MM.1S (cell line): ENCODE results near the gene GAS5.

Experiments used
- DNase-seq: peaks from one replicate; pipeline ENCODE4 v3.0.0-alpha.2; 2015
- H2AFZ ChIP-seq: fragments of 300-600 bp; sonication (generic); 2 replicates; pipeline ENCODE4 v1.6.0; 2016; ENCODE audit warnings: antibody characterized with exemption, low read length
- H3F3A ChIP-seq: fragments of 300-600 bp; sonication (generic); 2 replicates; pipeline ENCODE4 v1.6.1; 2016; ENCODE audit warnings: mild to moderate bottlenecking, antibody characterized with exemption, low read length, moderate library complexity, mixed read lengths; ENCODE audit not compliant: insufficient read depth
- H3K27ac ChIP-seq: fragments of 300-600 bp; sonication (generic); 2 replicates; pipeline ENCODE4 v1.5.1; 2016; ENCODE audit warnings: mild to moderate bottlenecking, low read length
- H3K27me3 ChIP-seq: fragments of 300-600 bp; sonication (generic); replicated peaks from 2 replicates; pipeline ENCODE4 v1.6.0; 2016; ENCODE audit warnings: low read length; ENCODE audit not compliant: insufficient read depth
- H3K36me3 ChIP-seq: fragments of 300-600 bp; sonication (generic); replicated peaks from 2 replicates; pipeline ENCODE4 v1.6.1; 2016; ENCODE audit warnings: mild to moderate bottlenecking, low read length, mixed read lengths; ENCODE audit not compliant: insufficient read depth
- H3K4me1 ChIP-seq: fragments of 300-600 bp; sonication (generic); 2 replicates; pipeline ENCODE4 v1.6.1; 2016; ENCODE audit warnings: low read length, mixed read lengths
- H3K4me2 ChIP-seq: fragments of 300-600 bp; sonication (generic); 2 replicates; pipeline ENCODE4 v1.6.0; 2016; ENCODE audit warnings: low read depth, low read length
- H3K4me3 ChIP-seq: fragments of 300-600 bp; sonication (generic); 2 replicates; pipeline ENCODE4 v1.5.1; 2016; ENCODE audit warnings: low read length, mixed read lengths
- H3K79me2 ChIP-seq: fragments of 300-600 bp; sonication (generic); 2 replicates; pipeline ENCODE4 v1.6.1; 2016; ENCODE audit warnings: mixed run types, low read length, mixed read lengths
- H3K9ac ChIP-seq: fragments of 300-600 bp; sonication (generic); 2 replicates; pipeline ENCODE4 v1.6.1; 2016; ENCODE audit warnings: low read length, mixed read lengths
- H3K9me2 ChIP-seq: fragments of 300-600 bp; sonication (generic); replicated peaks from 2 replicates; pipeline ENCODE4 v1.6.1; 2016; ENCODE audit warnings: mild to moderate bottlenecking, low read length, mixed read lengths; ENCODE audit not compliant: insufficient read depth
- H3K9me3 ChIP-seq: fragments of 300-600 bp; sonication (generic); replicated peaks from 2 replicates; pipeline ENCODE4 v1.6.1; 2016; ENCODE audit warnings: mild to moderate bottlenecking, low read length, mixed read lengths; ENCODE audit not compliant: insufficient read depth
- H4K20me1 ChIP-seq: fragments of 300-600 bp; sonication (generic); 2 replicates; pipeline ENCODE4 v1.6.1; 2016; ENCODE audit warnings: mild to moderate bottlenecking, low read length, moderate library complexity, mixed read lengths; ENCODE audit not compliant: insufficient read depth
- CTCF ChIP-seq: fragments of 300-600 bp; sonication (generic); IDR thresholded peaks from 2 replicates; pipeline ENCODE4 v1.5.1; 2016; ENCODE audit warnings: antibody characterized with exemption, low read length, mixed read lengths
- EZH2 ChIP-seq: fragments of 300-600 bp; sonication (generic); optimal IDR thresholded peaks from 2 replicates; pipeline ENCODE3; 2017; ENCODE audit warnings: low read depth, mild to moderate bottlenecking, antibody characterized with exemption, low read length, mixed read lengths
- EZH2phosphoT487 ChIP-seq: fragments of 300-600 bp; sonication (generic); IDR thresholded peaks from 2 replicates; pipeline ENCODE4 v1.6.1; 2018; ENCODE audit warnings: antibody characterized with exemption, low read length

Gene GAS5

GRCh38 chr1:173871500-173871899 is 3.7 kb upstream of the GAS5 start:
- TF ChIP-seq CTCF (no peak), EZH2 (no peak), EZH2phosphoT487 (no peak)
- Histone ChIP-seq H3K4me3 (no peak overlapping the region), H3K79me2 (peaks cover 13% of the 10 kb centered on the region), H3K36me3 (peaks cover 6% of the 10 kb centered on the region), H3K9ac (no peak overlapping the region), H3K4me1 (peaks cover 9% of the 10 kb centered on the region), H2AFZ (no peak overlapping the region), H3K9me2 (no peaks in the 10 kb centered on the region), H3K4me2 (no peak overlapping the region), H3K9me3 (no peaks in the 10 kb centered on the region), H3K27ac (no peak overlapping the region), H3K27me3 (no peaks in the 10 kb centered on the region), H3F3A (peaks cover 22% of the 10 kb centered on the region), H4K20me1 (0 out of 2 replicates have a peak, but pooled peaks cover 4% of the 10 kb centered on the region)
- no peak for DNase-seq

GRCh38 chr1:173871091-173871490 is 3.3 kb upstream of the GAS5 start:
- no peak for DNase-seq
- H4K20me1 ChIP-seq, result peaks cover 8% of the 10 kb centered on the region; the same call in 1 of the 2 replicates
- H3K9me2 ChIP-seq, result no peaks in the 10 kb centered on the region
- H3K79me2 ChIP-seq, result peaks cover 17% of the 10 kb centered on the region
- no peaks in the 10 kb centered on the region for H3K27me3 ChIP-seq
- peaks cover 10% of the 10 kb centered on the region for H3K36me3 ChIP-seq
- no peaks in the 10 kb centered on the region for H3K9me3 ChIP-seq
- no peak overlapping the region for H3K27ac ChIP-seq
- no peak overlapping the region for H3K4me3 ChIP-seq
- no peak overlapping the region for H3K9ac ChIP-seq
- H3K4me1 ChIP-seq, result peaks cover 13% of the 10 kb centered on the region
- H3F3A ChIP-seq, result peaks cover 26% of the 10 kb centered on the region
- H2AFZ ChIP-seq, result no peak overlapping the region
- TF ChIP-seq CTCF (no peak), EZH2 (no peak), EZH2phosphoT487 (no peak)
- no peak overlapping the region for H3K4me2 ChIP-seq

- no peak for DNase-seq
- H3K36me3 ChIP-seq, result peaks cover 16% of the 10 kb centered on the region
- H3K9ac ChIP-seq, result no peak overlapping the region
Observed at GRCh38 chr1:173870252-173871075, 2.7 kb upstream of the GAS5 start.

More at GRCh38 chr1:173870252-173871075, 2.7 kb upstream of the GAS5 start:
- Histone ChIP-seq H2AFZ (no peak overlapping the region), H3K79me2 (peaks cover 23% of the 10 kb centered on the region), H3K9me2 (no peaks in the 10 kb centered on the region), H3K4me1 (peaks cover 19% of the 10 kb centered on the region), H3F3A (peaks cover 33% of the 10 kb centered on the region), H3K27ac (no peak overlapping the region), H3K9me3 (no peaks in the 10 kb centered on the region), H3K4me2 (no peak overlapping the region), H3K4me3 (no peak overlapping the region), H4K20me1 (peaks cover 15% of the 10 kb centered on the region), H3K27me3 (no peaks in the 10 kb centered on the region)
- TF ChIP-seq EZH2phosphoT487 (no peak), EZH2 (no peak), CTCF (no peak)
